Limb (tissue), 2 donors: ENCODE results near the gene SPNS2.

Experiments
- DNase-seq, 2 donors: peaks; one replicate each; pipeline ENCODE4 v3.0.0-alpha.2; 2016; ENCODE audit errors: extremely low spot score in 2 of 2

SPNS2 gene

DNA sequence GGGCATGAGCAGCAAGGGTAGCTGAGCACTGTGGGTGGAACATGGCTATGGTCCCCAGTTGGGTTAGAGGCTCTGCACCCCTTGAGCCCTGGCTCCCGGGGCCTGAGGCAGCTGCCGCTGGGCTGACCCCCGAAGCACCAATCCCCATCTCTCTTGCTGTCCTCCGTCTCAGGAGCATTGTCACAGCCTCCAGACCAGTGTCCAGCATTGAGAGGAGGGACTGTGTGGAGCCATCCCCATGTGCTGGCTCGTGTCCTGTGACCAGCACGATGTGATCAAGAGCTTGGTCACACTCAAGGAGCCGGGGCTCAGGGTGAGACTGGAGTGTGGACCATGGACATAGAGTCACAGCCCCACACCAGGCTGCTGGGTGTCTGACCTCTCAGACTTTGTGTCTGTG, 88.5 kb downstream of the SPNS2 start:
- no peak for DNase-seq

DNA sequence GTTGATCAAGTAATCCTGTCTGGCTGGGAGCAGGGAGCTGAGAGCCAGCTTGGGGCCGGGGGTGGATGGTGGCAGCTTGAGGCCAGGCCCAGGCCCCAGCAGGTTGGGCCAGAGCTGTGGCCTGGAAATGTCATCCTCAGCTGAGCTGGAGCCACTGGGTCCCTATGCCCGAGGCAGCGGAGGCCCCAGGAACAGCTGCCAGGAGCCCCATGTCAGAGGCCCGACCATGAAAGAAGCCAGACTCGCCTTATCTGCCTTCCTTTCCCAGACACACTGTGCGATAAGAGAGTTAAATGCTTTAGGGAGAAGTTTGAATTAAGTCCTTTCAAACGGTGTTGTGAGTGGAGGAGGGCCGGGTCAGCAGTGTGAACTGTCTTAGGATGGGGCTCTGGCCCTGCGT, 89.1 kb downstream of the SPNS2 start:
- DNase-seq: no peak

DNA sequence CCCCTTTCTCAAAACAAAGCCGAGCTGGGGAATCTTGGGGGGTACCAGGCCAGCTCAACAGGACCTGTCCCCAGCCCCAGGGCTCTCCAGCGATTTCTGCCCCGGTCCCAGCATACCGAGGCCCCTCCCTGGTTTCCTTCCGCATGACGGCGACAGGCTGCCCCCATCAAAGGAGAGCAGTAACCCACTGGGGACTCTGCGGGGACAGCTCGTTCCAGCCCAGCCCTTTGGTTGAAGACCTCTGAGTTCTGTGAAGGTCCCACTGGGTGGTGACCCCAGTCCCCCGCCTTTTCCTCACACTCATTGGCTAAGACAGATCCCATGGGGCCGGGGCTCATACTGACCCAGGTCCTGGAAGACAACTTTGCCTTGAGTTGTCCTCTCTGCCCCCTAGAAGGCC, 89.7 kb downstream of the SPNS2 start:
- no peak for DNase-seq
